Kidney (tissue), 14 donors: ENCODE results near the gene HRH1. TPM values are rescaled to one million over a fixed set of nuclear protein-coding genes. Genes with fewer than 3 reads are reported as not detected.
A peak's percentile ranks its signal among the peaks of the same experiment; 100 is the strongest.
"Not testable (repeated sequence)": the region's sequence is repeated elsewhere in the genome, so short reads cannot be mapped to it uniquely, and the experiment has no call there.

Source experiments
- DNase-seq, 5 donors: peaks; one replicate each; pipeline ENCODE4 v3.0.0-alpha.2; 2013 to 2020
- FAIRE-seq: peaks from 2 replicates; lab custom pipeline; 2012; peaks lifted over from hg19 to GRCh38; lab: Jason Lieb, UNC
- H3K27ac ChIP-seq, 2 donors: one replicate each; pipeline ENCODE4 v1.7.0; 2013; ENCODE audit warnings: low read depth in 2 of 2, low read length in 2 of 2, inconsistent platforms in 1 of 2
- H3K27me3 ChIP-seq: one replicate; pipeline ENCODE4 v1.7.1; 2013; ENCODE audit warnings: low read length, inconsistent platforms; ENCODE audit not compliant: control insufficient read depth, insufficient read depth
- H3K36me3 ChIP-seq, 3 donors: one replicate each; pipeline versions ENCODE4 v1.7.0 to v1.7.1; 2013; ENCODE audit warnings: low read length in 3 of 3, control low read depth in 1 of 3, inconsistent platforms in 1 of 3; ENCODE audit not compliant: insufficient read depth in 3 of 3, control insufficient read depth in 2 of 3
- H3K4me1 ChIP-seq, 3 donors: one replicate each; pipeline versions ENCODE4 v1.7.0 to v1.7.1; 2013; ENCODE audit warnings: low read length in 3 of 3, inconsistent platforms in 1 of 3, low read depth in 1 of 3; ENCODE audit not compliant: control insufficient read depth in 2 of 3, insufficient read depth in 2 of 3
- H3K4me3 ChIP-seq, 3 donors: one replicate each; pipeline versions ENCODE4 v1.7.0 to v1.8.1; 2013; ENCODE audit warnings: low read length in 3 of 3, control low read depth in 1 of 3, inconsistent platforms in 1 of 3
- H3K9ac ChIP-seq, 3 donors: one replicate each; pipeline versions ENCODE4 v1.7.0 to v1.7.1; 2013; ENCODE audit warnings: low read length in 3 of 3, control low read depth in 1 of 3, inconsistent platforms in 1 of 3
- H3K9me3 ChIP-seq, 3 donors: one replicate each; pipeline versions ENCODE4 v1.7.0 to v1.7.1; 2013; ENCODE audit warnings: low read length in 3 of 3, control low read depth in 1 of 3, inconsistent platforms in 1 of 3; ENCODE audit not compliant: control insufficient read depth in 2 of 3, insufficient read depth in 1 of 3
- CTCF ChIP-seq: IDR thresholded peaks from 3 replicates; pipeline ENCODE4 v1.5.1; 2012; ENCODE audit warnings: mild to moderate bottlenecking, moderate library complexity, borderline replicate concordance; ENCODE audit not compliant: insufficient read depth; ENCODE audit errors: extremely low read depth
- intact Hi-C: fragments of 100-400 bp; cut with DNase I; formaldehyde crosslinking; loops from one replicate; pipeline ENCODE4 v1.11.1; 2022
- polyA plus RNA-seq: library from polyadenylated mRNA; stranded (reverse); fragments of 350-450 nt; fragmentation: Illumina TruSeq; extraction: RNeasy Lipid Tissue Mini Kit (QIAGEN cat#74804); gene quantifications from one replicate; pipeline ENCODE4 v1.2.3, GENCODE V29; 2014; ENCODE audit warnings: low read depth, low replicate concordance; ENCODE audit not compliant: insufficient read depth
- total RNA-seq: library from RNA; stranded (reverse); fragmentation: NEBNext Ultra II Directional; extraction: Animal tissue kit (Norgen Biotek cat#: 25700); gene quantifications from one replicate; pipeline ENCODE4 v1.2.1, GENCODE V29; 2021
- donor health status: control.
- donor health status: control.
- donor health status: control.
- donor health status: control.
- donor health status: control.
- donor health status: DM: yes; HTN: yes; CAD: no.
- donor health status: Normal renal cell carcinoma (clear cell type).

The HRH1 gene
- total and polyA plus RNA-seq, 2 donors from 2014 or later = 1.9 to 32.3 TPM

DNA sequence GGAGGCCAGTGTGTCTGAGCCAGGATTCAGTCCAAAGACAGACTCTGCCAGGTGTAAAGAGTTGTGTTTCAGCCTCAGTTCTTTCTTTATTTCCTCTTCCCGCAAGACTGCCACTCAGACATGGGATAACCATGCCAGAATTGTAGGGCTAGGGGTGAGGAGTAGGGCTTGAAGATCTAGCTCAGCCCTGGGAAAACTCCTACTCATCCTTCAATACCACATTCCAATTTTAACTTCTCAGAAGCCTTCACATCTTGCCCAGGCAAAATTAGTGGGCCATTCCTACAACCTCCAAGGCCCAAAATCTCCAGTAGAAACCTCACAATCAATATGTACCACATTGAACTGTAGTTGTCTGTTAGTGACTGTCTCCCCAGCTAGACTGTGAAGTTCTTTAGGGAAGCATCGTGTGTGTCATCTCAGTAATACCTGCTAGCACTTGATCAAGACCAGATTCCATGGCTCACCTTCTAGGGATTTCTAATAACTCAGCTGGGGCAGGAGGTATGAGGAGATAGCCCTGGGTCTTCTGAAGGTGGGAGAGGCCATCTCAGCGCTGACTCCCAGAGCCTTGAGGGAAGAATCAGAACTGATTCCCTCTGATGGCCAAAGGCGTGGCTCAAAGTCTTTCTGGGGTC is 19.7 kb downstream of the HRH1 start:
- no peak overlapping the region for H3K27ac ChIP-seq
- no peak overlapping the region for H3K4me3 ChIP-seq
- no peaks in the 10 kb centered on the region for H3K9me3 ChIP-seq
- intact Hi-C loops = no loop called here
- no peaks in the 10 kb centered on the region for H3K4me1 ChIP-seq
- TF ChIP-seq CTCF = no peak
- FAIRE-seq (no peak), DNase-seq (no peak)
- H3K36me3 ChIP-seq = no peaks in the 10 kb centered on the region
- no peaks in the 10 kb centered on the region for H3K27me3 ChIP-seq
- no peak overlapping the region for H3K9ac ChIP-seq

DNA sequence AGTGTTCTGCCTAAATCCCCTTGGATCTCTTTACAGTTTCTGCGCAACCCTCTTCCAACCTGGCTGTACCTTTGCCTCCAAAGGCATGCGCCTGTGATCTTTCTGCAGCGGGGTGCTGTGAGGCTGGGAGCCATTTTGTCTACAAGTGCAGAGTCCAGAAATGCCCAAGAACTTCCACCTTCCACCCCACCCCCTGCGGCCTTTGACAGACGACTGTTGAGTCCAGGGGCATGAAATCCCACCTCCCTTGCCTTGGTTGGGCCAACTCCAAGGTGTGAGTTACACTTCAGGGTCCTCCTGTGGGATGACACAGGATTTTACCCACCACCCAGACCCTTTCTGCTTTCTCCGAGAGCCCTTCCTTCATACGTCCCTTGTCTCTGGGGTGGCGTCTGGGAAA is 24.1 kb downstream of the HRH1 start:
- Histone ChIP-seq H3K9me3 (no peaks in the 10 kb centered on the region), H3K4me3 (no peak overlapping the region), H3K27ac (no peak overlapping the region), H3K36me3 (no peaks in the 10 kb centered on the region), H3K27me3 (no peaks in the 10 kb centered on the region), H3K4me1 (no peaks in the 10 kb centered on the region), H3K9ac (no peak overlapping the region)
- FAIRE-seq (no peak), DNase-seq (peak in 1 of 5 donors; percentile 39)
- TF ChIP-seq CTCF = no peak
- intact Hi-C loops = no loop called here

DNA sequence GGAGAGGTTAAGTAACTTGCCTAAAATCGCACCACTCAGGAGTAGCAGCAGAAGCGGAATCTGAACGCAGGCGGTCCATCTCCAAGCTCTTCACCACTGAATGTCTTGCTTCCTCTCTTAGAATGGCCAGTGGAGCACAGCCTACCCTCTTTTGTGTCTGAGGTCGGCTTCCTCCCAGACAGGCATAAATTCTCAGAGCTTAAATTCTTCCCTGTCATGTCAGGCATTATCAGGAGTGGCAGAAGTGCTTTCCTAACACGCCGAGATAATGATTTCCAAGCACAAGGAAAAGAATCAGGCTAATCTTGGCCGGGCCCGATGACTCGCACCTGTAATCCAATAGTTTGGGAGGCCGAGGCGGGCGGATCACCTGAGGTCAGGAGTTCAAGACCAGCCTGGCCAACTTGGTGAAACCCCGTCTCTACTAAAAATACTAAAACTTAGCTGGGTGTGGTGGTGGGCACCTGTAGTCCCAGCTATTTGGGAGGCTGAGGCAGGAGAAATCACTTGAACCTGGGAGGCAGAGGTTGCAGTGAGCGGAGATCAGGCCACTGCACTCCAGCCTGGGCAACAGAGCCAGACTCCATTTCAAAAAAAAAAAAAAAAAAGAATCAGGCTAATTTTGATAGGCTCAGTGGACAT is 30.2 kb downstream of the HRH1 start:
- intact Hi-C loops, FAIRE-seq: not testable (repeated sequence)
- peak overlapping the region in 1 of 2 donors; percentile 11 for H3K27ac ChIP-seq

GRCh38 chr3:11185144-11185543 is 30.9 kb downstream of the HRH1 start:
- Histone ChIP-seq H3K4me1 (peaks cover 0 to 4% (median 0%) of the 10 kb centered on the region in 3 donors), H3K9me3 (no peaks in the 10 kb centered on the region), H3K36me3 (no peaks in the 10 kb centered on the region), H3K9ac (no peak overlapping the region), H3K4me3 (no peak overlapping the region), H3K27ac (no peak overlapping the region), H3K27me3 (no peaks in the 10 kb centered on the region)
- DNase-seq (no peak), FAIRE-seq (no peak)
- intact Hi-C loops = no loop called here
- TF ChIP-seq CTCF = no peak

More for the DNA sequence above, 30.2 kb downstream of the HRH1 start:
- not testable (repeated sequence) for DNase-seq, H3K27me3 ChIP-seq, H3K9me3 ChIP-seq, H3K36me3 ChIP-seq, H3K4me1 ChIP-seq
- Histone ChIP-seq H3K9ac (peak overlapping the region in 1 of 3 donors; percentile 12), H3K4me3 (peak overlapping the region in 1 of 3 donors; percentile 48)
